Prostate gland (tissue), 2 donors: Measurements from ENCODE around the gene SSU72. TPM values are rescaled to one million over a fixed set of nuclear protein-coding genes. Genes with fewer than 3 reads are reported as not detected.
"Not testable (repeated sequence)": the region's sequence is repeated elsewhere in the genome, so short reads cannot be mapped to it uniquely, and the experiment has no call there.

Experiments used
- DNase-seq: peaks from one replicate; pipeline ENCODE4 v3.0.0-alpha.2; 2019; ENCODE audit warnings: low spot score
- H3K27ac ChIP-seq, 2 donors: fragments of 200-600 bp; sonication (generic); 2 replicates each; pipeline ENCODE4 v1.5.1; 2017 to 2019
- H3K27me3 ChIP-seq: fragments of 200-600 bp; sonication (generic); replicated peaks from 2 replicates; pipeline ENCODE4 v1.5.1; 2019; ENCODE audit not compliant: insufficient read depth
- H3K36me3 ChIP-seq, 2 donors: fragments of 200-600 bp; sonication (generic); 1 replicate in 1 of 2; 2 replicates in 1 of 2; pipeline versions ENCODE4 v1.5.1 to v1.8.1; 2017 to 2019
- H3K4me1 ChIP-seq: fragments of 200-600 bp; sonication (generic); replicated peaks from 2 replicates; pipeline ENCODE4 v1.5.1; 2019
- H3K4me3 ChIP-seq, 2 donors: fragments of 200-600 bp; sonication (generic); 2 replicates each; pipeline ENCODE4 v1.5.1; 2017 to 2019
- H3K9me3 ChIP-seq: fragments of 200-600 bp; sonication (generic); 2 replicates; pipeline ENCODE4 v1.5.1; 2017
- CTCF ChIP-seq, 4 experiments: fragments of 200-600 bp in 2 of 4; fragments of 450-650 bp in 2 of 4; sonication (generic) in 2 of 4; IDR thresholded peaks; 1 replicate in 3 of 4; 2 replicates in 1 of 4; pipeline ENCODE4 v1.5.1; 2016 to 2019; ENCODE audit warnings: antibody characterized with exemption in 4 of 4, mild to moderate bottlenecking in 2 of 4, moderate library complexity in 2 of 4
- POLR2A ChIP-seq: fragments of 450-650 bp; IDR thresholded peaks from one replicate; pipeline ENCODE4 v1.6.1; 2016; ENCODE audit warnings: antibody characterized with exemption, mild to moderate bottlenecking
- POLR2AphosphoS5 ChIP-seq: sonication (generic); formaldehyde crosslinking; IDR thresholded peaks from one replicate; pipeline ENCODE4 v1.6.1; 2017; ENCODE audit warnings: antibody characterized with exemption
- WGBS: methylation state at CpG from one replicate; pipeline ENCODE4 v1.1.5; 2018; 5-methylcytosine and 5-hydroxymethylcytosine counted together
- intact Hi-C: fragments of 100-400 bp; cut with DNase I; formaldehyde crosslinking; loops from one replicate; pipeline ENCODE4 v1.14.2; 2022
- total RNA-seq, 2 donors: library from RNA; depleted of rRNA; stranded (reverse); fragments of >200 nt; gene quantifications; one replicate each; pipeline ENCODE4 v1.1.0, GENCODE V29; 2016

The SSU72 gene
- total RNA-seq, 2 donors from 2014 or later = 173 to 203 TPM

GRCh38 chr1:1529321-1529720 is 45.3 kb downstream of the SSU72 start:
- Histone ChIP-seq H3K27me3 (no peaks in the 10 kb centered on the region), H3K36me3 (no peaks in the 10 kb centered on the region), H3K4me1 (no peaks in the 10 kb centered on the region), H3K27ac (no peak overlapping the region), H3K9me3 (no peaks in the 10 kb centered on the region), H3K4me3 (no peak overlapping the region)
- DNase-seq = no peak
- no peak for TF ChIP-seq POLR2AphosphoS5
- no peak for TF ChIP-seq CTCF (IDR thresholded peaks at IDR 0.05)
- no peak for TF ChIP-seq POLR2A
- WGBS = 91% methylated on average over 15 of the region's 18 CpGs
- intact Hi-C loops = no loop called here

GRCh38 chr1:1528301-1529267 is 46.1 kb downstream of the SSU72 start:
- intact Hi-C loops = no loop called here
- H3K27ac ChIP-seq = no peak overlapping the region
- 93% methylated on average over 22 of the region's 37 CpGs for WGBS

GRCh38 chr1:1527092-1527816 is 47.4 kb downstream of the SSU72 start:
- H3K4me1 ChIP-seq = no peaks in the 10 kb centered on the region
- no peak for TF ChIP-seq CTCF (IDR thresholded peaks at IDR 0.05)
- no peak for TF ChIP-seq POLR2A
- TF ChIP-seq POLR2AphosphoS5 = no peak
- no peak overlapping the region for H3K4me3 ChIP-seq
- DNase-seq = no peak
- H3K9me3 ChIP-seq = no peaks in the 10 kb centered on the region
- H3K27ac ChIP-seq = no peak overlapping the region
- H3K27me3 ChIP-seq = no peaks in the 10 kb centered on the region
- 92% methylated on average over 31 of the region's 31 CpGs for WGBS
- intact Hi-C loops = no loop called here
- H3K36me3 ChIP-seq = no peaks in the 10 kb centered on the region

More at GRCh38 chr1:1528301-1529267, 46.1 kb downstream of the SSU72 start:
- TF ChIP-seq CTCF (IDR thresholded peaks at IDR 0.05) = no peak
- TF ChIP-seq POLR2A = no peak
- TF ChIP-seq POLR2AphosphoS5 = no peak
- H3K4me1 ChIP-seq = no peaks in the 10 kb centered on the region
- H3K36me3 ChIP-seq = no peaks in the 10 kb centered on the region
- H3K9me3 ChIP-seq = no peaks in the 10 kb centered on the region
- no peak for DNase-seq
- no peaks in the 10 kb centered on the region for H3K27me3 ChIP-seq
- H3K4me3 ChIP-seq = no peak overlapping the region

GRCh38 chr1:1526476-1526875 is 48.2 kb downstream of the SSU72 start:
- DNase-seq, H3K27ac ChIP-seq, intact Hi-C loops, H3K27me3 ChIP-seq, H3K4me3 ChIP-seq, H3K9me3 ChIP-seq, H3K36me3 ChIP-seq, H3K4me1 ChIP-seq: not testable (repeated sequence)
- WGBS = 85% methylated on average over 11 of the region's 21 CpGs

GRCh38 chr1:1524750-1525383 is 49.8 kb downstream of the SSU72 start:
- WGBS = 91% methylated on average over 25 of the region's 30 CpGs
- H3K9me3 ChIP-seq, H3K4me3 ChIP-seq, intact Hi-C loops, H3K4me1 ChIP-seq, H3K27me3 ChIP-seq, DNase-seq, H3K36me3 ChIP-seq, H3K27ac ChIP-seq: not testable (repeated sequence)

GRCh38 chr1:1523651-1524050 is 51.0 kb downstream of the SSU72 start:
- H3K27me3 ChIP-seq, H3K27ac ChIP-seq, DNase-seq, H3K9me3 ChIP-seq, H3K36me3 ChIP-seq, intact Hi-C loops, H3K4me3 ChIP-seq, H3K4me1 ChIP-seq: not testable (repeated sequence)
- WGBS = 85% methylated on average over 17 of the region's 17 CpGs

GRCh38 chr1:1523226-1523625 is 51.4 kb downstream of the SSU72 start:
- H3K27me3 ChIP-seq, H3K27ac ChIP-seq, H3K9me3 ChIP-seq, H3K4me3 ChIP-seq, DNase-seq, H3K4me1 ChIP-seq, intact Hi-C loops, H3K36me3 ChIP-seq: not testable (repeated sequence)
- WGBS = 93% methylated on average over 31 of the region's 31 CpGs

- intact Hi-C loops, H3K9me3 ChIP-seq, H3K4me1 ChIP-seq, H3K27me3 ChIP-seq, DNase-seq, H3K36me3 ChIP-seq, H3K27ac ChIP-seq, H3K4me3 ChIP-seq: not testable (repeated sequence)
- WGBS = 94% methylated on average over 30 of the region's 30 CpGs
These were observed 52.1 kb downstream of the SSU72 start for GRCh38 chr1:1522536-1522935.
